GM12891 (cell line): ENCODE data around the gene EPAS1.

ENCODE experiments used
- POLR2A ChIP-seq: IDR thresholded peaks from 2 replicates; pipeline ENCODE4 v1.6.1; 2011; ENCODE audit warnings: low read depth, low read length, control low read depth
- POLR2AphosphoS5 ChIP-seq: IDR thresholded peaks from 2 replicates; pipeline ENCODE4 v1.6.1; 2011; ENCODE audit warnings: low read depth, low read length, control low read depth
- POU2F2 ChIP-seq: IDR thresholded peaks from 2 replicates; pipeline ENCODE4 v1.6.1; 2011; ENCODE audit warnings: low read depth, mild to moderate bottlenecking, control low read depth, low read length, moderate library complexity
- TAF1 ChIP-seq: IDR thresholded peaks from 2 replicates; pipeline ENCODE4 v1.6.1; 2011; ENCODE audit warnings: low read depth, low read length, control low read depth

DNA sequence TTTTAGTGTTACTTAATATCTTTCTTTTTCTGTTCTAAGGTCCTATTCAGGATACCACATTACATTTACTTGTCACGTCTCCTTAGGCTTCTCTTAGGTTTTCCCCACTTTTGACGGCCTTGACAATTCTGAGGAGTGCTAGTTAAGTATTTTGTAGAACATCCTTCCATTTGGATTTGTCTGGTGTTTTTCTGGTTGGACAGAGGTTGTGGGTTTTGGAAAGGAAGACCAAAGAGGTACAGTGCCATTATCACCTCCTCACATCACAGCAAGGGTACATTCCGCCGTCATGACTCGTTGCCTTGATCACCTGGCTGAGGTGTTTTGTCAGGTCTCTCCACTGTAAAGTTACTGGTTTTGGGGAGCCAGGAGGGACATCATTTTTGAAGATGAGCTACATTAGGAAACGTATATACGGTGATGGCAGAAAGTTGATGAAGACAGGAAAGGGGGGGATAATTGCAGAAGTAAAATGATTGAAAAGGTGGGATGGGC lies 93.7 kb downstream of the EPAS1 start:
- TF ChIP-seq POLR2A (no peak), POLR2AphosphoS5 (no peak), TAF1 (no peak), POU2F2 (no peak)
